ENCODE data around the gene EXOC3L4. TPM values are rescaled to one million over a fixed set of nuclear protein-coding genes. Genes with fewer than 3 reads are reported as not detected.

EXOC3L4 gene
- total and polyA plus RNA-seq, 2 donors = 16.0 to 83.7 TPM

DNA sequence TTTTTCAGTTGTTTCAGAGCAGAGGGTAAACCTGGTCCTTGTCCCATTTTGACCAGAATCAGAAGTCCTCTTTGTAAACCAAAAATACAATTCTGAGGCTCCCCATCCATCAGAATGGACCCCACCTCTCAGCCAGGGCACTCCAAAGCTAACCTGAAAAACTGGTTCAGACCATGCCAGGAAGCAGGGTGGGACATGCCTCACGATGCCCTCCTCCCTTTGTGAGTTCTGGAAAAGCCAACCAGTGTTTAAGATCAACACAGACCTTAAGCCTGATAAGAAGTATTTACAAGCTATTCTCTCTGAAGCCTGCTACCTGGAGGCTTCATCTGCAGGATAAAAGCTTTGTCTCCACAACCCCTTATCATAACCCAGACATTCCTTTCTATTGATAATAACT, 64.2 kb downstream of the EXOC3L4 start:
- Histone ChIP-seq H3K9me3 (ENCODE audit: control insufficient read depth in 2 of 2, insufficient read depth in 1 of 2, low read length in 1 of 2) (peaks cover 0 to 1% of the 10 kb centered on the region in 2 donors), H3K36me3 (ENCODE audit: control insufficient read depth in 2 of 2, insufficient read depth in 2 of 2, low read length in 1 of 2) (no peaks in the 10 kb centered on the region), H3K27ac (ENCODE audit: low read depth in 1 of 2, low read length in 1 of 2) (no peak overlapping the region), H3K27me3 (ENCODE audit: control insufficient read depth in 2 of 2, insufficient read depth in 1 of 2, low read length in 1 of 2) (peaks cover 2 to 11% of the 10 kb centered on the region in 2 donors), H3K4me1 (ENCODE audit: control insufficient read depth in 2 of 2, insufficient read depth in 2 of 2, low read length in 2 of 2) (peaks cover 0 to 3% of the 10 kb centered on the region in 2 donors), H3K4me3 (ENCODE audit: low read length in 2 of 2) (no peak overlapping the region)
- WGBS = 70% methylated on average over 1 of the region's 1 CpG
- DNase-seq (ENCODE audit: low read depth in 6 of 9, low spot score in 9 of 9) = no peak

Other genes with a start within 250 kb of the EXOC3L4 start
- gene AMN, start 172.1 kb upstream of the EXOC3L4 start, total RNA-seq = 2.0 TPM
- gene AMN, start 172.1 kb upstream of the EXOC3L4 start, polyA plus RNA-seq = 3.5 TPM
- 7.6 TPM for gene CDC42BPB, start 37.2 kb upstream of the EXOC3L4 start, total RNA-seq
- gene CDC42BPB, start 37.2 kb upstream of the EXOC3L4 start, polyA plus RNA-seq = 16.3 TPM
- 0.19 TPM for gene LBHD2, start 10.5 kb upstream of the EXOC3L4 start, total RNA-seq
- 0.75 TPM for gene LBHD2, start 10.5 kb upstream of the EXOC3L4 start, polyA plus RNA-seq
- gene TNFAIP2, start 28.7 kb downstream of the EXOC3L4 start, total RNA-seq = 66.2 TPM
- 193 TPM for gene TNFAIP2, start 28.7 kb downstream of the EXOC3L4 start, polyA plus RNA-seq
- gene EIF5, start 239.5 kb downstream of the EXOC3L4 start, total RNA-seq = 89.5 TPM
- 96.1 TPM for gene EIF5, start 239.5 kb downstream of the EXOC3L4 start, polyA plus RNA-seq